ENCODE results near the gene RNF7.
"Not testable (repeated sequence)": the region's sequence is repeated elsewhere in the genome, so short reads cannot be mapped to it uniquely, and the experiment has no call there.

Gene RNF7

GRCh38 chr3:141754032-141754431, 15.9 kb downstream of the RNF7 start:
- POLR2A ChIA-PET = interaction anchor here (0.6 kb wide), 1 partner anchor 1222 kb away, joined by 3 read pairs; no protein-coding TSS in a partner anchor

GRCh38 chr3:141762552-141762951, 24.5 kb downstream of the RNF7 start:
- CTCF ChIA-PET; H3K4me3 ChIP-seq (ENCODE audit: low read depth, low read length); DNase-seq (ENCODE audit: low read depth, low spot score): not testable (repeated sequence)
- POLR2A ChIA-PET = interaction anchor here (0.5 kb wide), 1 partner anchor 425 kb away, joined by 3 read pairs; no protein-coding TSS in a partner anchor

More at GRCh38 chr3:141754032-141754431, 15.9 kb downstream of the RNF7 start:
- TF ChIP-seq CTCF (IDR thresholded peaks at IDR 0.05; ENCODE audit: insufficient read depth, low read length, missing control alignments) = no peak
- CTCF ChIA-PET = interaction anchor here (0.6 to 2.1 kb wide), 3 partner anchors 15 to 175 kb away, joined by 3 to 12 read pairs (median 3); partner anchors contain the start of gene RNF7
- no peak overlapping the region for H3K4me3 ChIP-seq (ENCODE audit: low read depth, low read length)
- DNase-seq (ENCODE audit: low read depth, low spot score) = no peak

- POLR2A ChIA-PET = interaction anchor here (0.5 kb wide), 1 partner anchor 424 kb away, joined by 3 read pairs; no protein-coding TSS in a partner anchor
- TF ChIP-seq CTCF (IDR thresholded peaks at IDR 0.05; ENCODE audit: insufficient read depth, low read length, missing control alignments) = no peak
- DNase-seq (ENCODE audit: low read depth, low spot score) = no peak
- no peak within 1 kb of the TSS for H3K4me3 ChIP-seq (ENCODE audit: low read depth, low read length)
- CTCF ChIA-PET = no interaction called here
These were observed 25.1 kb downstream of the RNF7 start, which contains the start of gene GRK7 for GRCh38 chr3:141763088-141763750. TSS of gene GRK7 (plus strand) at chr3:141763408. CDS start at chr3:141778285, 14,877 bp downstream.

GRCh38 chr3:141764045-141764444, 25.9 kb downstream of the RNF7 start:
- no peak overlapping the region for H3K4me3 ChIP-seq (ENCODE audit: low read depth, low read length)
- POLR2A ChIA-PET = no interaction called here
- no peak for TF ChIP-seq CTCF (IDR thresholded peaks at IDR 0.05; ENCODE audit: insufficient read depth, low read length, missing control alignments)
- DNase-seq (ENCODE audit: low read depth, low spot score) = no peak
- CTCF ChIA-PET = no interaction called here

- ChIA-PET CTCF (no interaction called here), POLR2A (no interaction called here)
- DNase-seq (ENCODE audit: low read depth, low spot score) = no peak
- H3K4me3 ChIP-seq (ENCODE audit: low read depth, low read length) = no peak overlapping the region
- TF ChIP-seq CTCF (IDR thresholded peaks at IDR 0.05; ENCODE audit: insufficient read depth, low read length, missing control alignments) = no peak
These were observed 26.4 kb downstream of the RNF7 start for GRCh38 chr3:141764465-141764864.

GRCh38 chr3:141764986-141765385, 26.9 kb downstream of the RNF7 start:
- TF ChIP-seq CTCF (IDR thresholded peaks at IDR 0.05; ENCODE audit: insufficient read depth, low read length, missing control alignments) = no peak
- H3K4me3 ChIP-seq (ENCODE audit: low read depth, low read length) = no peak overlapping the region
- DNase-seq (ENCODE audit: low read depth, low spot score) = no peak
- POLR2A ChIA-PET = no interaction called here
- CTCF ChIA-PET = interaction anchor here (0.8 kb wide), 1 partner anchor 110 kb away, joined by 3 read pairs; no protein-coding TSS in a partner anchor
